ENCODE measurements around the gene MAP3K12. TPM values are rescaled to one million over a fixed set of nuclear protein-coding genes. Genes with fewer than 3 reads are reported as not detected.

MAP3K12 gene
- total and polyA plus RNA-seq, 2 of the 8 experiments (the other 6 are each of a cell fraction or from before 2014, with no cell fraction given) = 23.4 to 42.7 TPM

DNA sequence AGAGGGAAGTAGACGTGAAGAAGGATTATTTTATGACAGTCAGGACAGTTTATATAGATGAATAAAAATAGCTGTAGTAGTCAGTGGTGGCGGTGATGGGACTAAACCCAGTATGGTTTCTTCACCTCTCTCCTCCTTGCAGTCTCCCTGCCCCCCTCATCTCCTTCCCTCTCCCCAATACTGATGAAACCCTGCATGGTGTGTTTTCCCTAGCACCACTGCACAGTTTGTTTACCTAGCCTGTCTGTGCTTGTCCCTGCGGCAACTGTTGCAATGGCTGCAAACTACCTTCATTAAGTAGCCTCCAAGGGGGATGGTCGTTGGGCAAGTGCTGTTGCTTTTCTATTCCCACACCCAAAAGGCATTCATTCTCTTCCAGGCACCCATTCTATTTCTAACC is 32.6 kb downstream of the MAP3K12 start:
- Histone ChIP-seq H2BK15ac (ENCODE audit: low read length) (no peak overlapping the region), H3K4me3 (ENCODE audit: extremely low read depth in 1 of 4, insufficient read depth in 2 of 4, low read depth in 3 of 4, low read length in 4 of 4) (no peak overlapping the region), H3K18ac (ENCODE audit: extremely low read depth, low read length) (no peak overlapping the region), H4K20me1 (replicated peaks in 1 of 2; ENCODE audit: control insufficient read depth in 1 of 2, insufficient read depth in 2 of 2, low read length in 2 of 2) (peaks cover 36 to 43% of the 10 kb centered on the region in 2 experiments), H2BK120ac (replicated peaks; ENCODE audit: low read depth, low read length) (no peak overlapping the region), H4K5ac (ENCODE audit: insufficient read length, low read depth, low read length) (no peak overlapping the region), H2BK20ac (ENCODE audit: low read length) (no peak overlapping the region), H3K4ac (replicated peaks; ENCODE audit: insufficient read length, low read depth, low read length) (no peak overlapping the region), H2BK12ac (ENCODE audit: low read depth, low read length) (no peak overlapping the region), H4K8ac (ENCODE audit: extremely low read depth, insufficient read depth, low read length) (no peak overlapping the region), H2AK5ac (ENCODE audit: low read depth, low read length) (no peak overlapping the region), H2BK5ac (ENCODE audit: low read depth, low read length) (no peak overlapping the region; the same call in 1 of the 2 replicates), H3K4me2 (ENCODE audit: insufficient read depth in 1 of 2, low read depth in 2 of 2, low read length in 2 of 2) (no peak overlapping the region), H3K9me3 (ENCODE audit: insufficient read depth in 2 of 2, low read depth in 1 of 2, low read length in 1 of 2) (no peaks in the 10 kb centered on the region), H3K4me1 (replicated peaks in 1 of 4; ENCODE audit: control insufficient read depth in 3 of 4, insufficient read depth in 4 of 4, low read length in 3 of 4) (peaks cover 0 to 5% (median 0%) of the 10 kb centered on the region in 4 experiments; a peak in 2 of 7 replicates), H3K23me2 (ENCODE audit: low read depth, low read length) (no peaks in the 10 kb centered on the region; the same call in 1 of the 2 replicates), H3K27me3 (replicated peaks in 1 of 4; ENCODE audit: control insufficient read depth in 3 of 4, extremely low read depth in 1 of 4, insufficient read depth in 3 of 4, low read length in 3 of 4) (no peaks in the 10 kb centered on the region), H3K27ac (ENCODE audit: low read depth, low read length) (no peak overlapping the region), H2AFZ (ENCODE audit: low read length) (no peak overlapping the region), H3K9ac (replicated peaks in 1 of 4; ENCODE audit: extremely low read depth in 1 of 4, low read depth in 3 of 4, low read length in 3 of 4) (no peak overlapping the region), H3K79me2 (ENCODE audit: control insufficient read depth in 1 of 2, insufficient read depth in 2 of 2, low read length in 2 of 2) (peaks cover 0 to 64% of the 10 kb centered on the region in 2 experiments; a peak in 2 of 4 replicates), H3K79me1 (ENCODE audit: low read depth, low read length) (peaks cover 7% of the 10 kb centered on the region), H4K91ac (replicated peaks; ENCODE audit: insufficient read length, low read length) (no peak overlapping the region), H3K36me3 (ENCODE audit: control insufficient read depth in 2 of 4, insufficient read depth in 4 of 4, low read length in 3 of 4) (peaks cover 85 to 100% (median 92%) of the 10 kb centered on the region in 4 experiments), H3K14ac (ENCODE audit: insufficient read length) (no peak overlapping the region), H3K56ac (replicated peaks; ENCODE audit: insufficient read length, low read depth, low read length) (no peak overlapping the region), H3K23ac (ENCODE audit: insufficient read length) (no peak overlapping the region)
- CTCF ChIA-PET (ENCODE audit: partially characterized antibody) = interaction anchor here (1.5 to 6.4 kb wide), 2 partner anchors 8 to 36 kb away, joined by 3 to 57 read pairs; no protein-coding TSS in a partner anchor
- DNase-seq (ENCODE audit: low read depth in 1 of 2, low spot score in 2 of 2) = no peak
- no peak for FAIRE-seq
- POLR2A ChIA-PET (ENCODE audit: partially characterized antibody) = interaction anchor here (1.1 to 67.0 kb wide), 3 partner anchors 1 to 40 kb away, joined by 3 to 3397 read pairs (median 3397); partner anchors contain the start of genes MAP3K12, NPFF, PCBP2 and PRR13
- WGBS, 2 experiments (ENCODE audit: extremely low coverage in 1 of 2, insufficient coverage in 1 of 2, insufficient read length in 1 of 2, insufficient replicate concordance in 2 of 2, low coverage in 1 of 2, low lambda C conversion rate in 2 of 2, missing lambda C conversion rate in 1 of 2) = 89% methylated on average over 4 of the region's 4 CpGs; no CpG with 5 or more reads in 1 of the 2 experiments
- TF ChIP-seq GABPA (IDR thresholded peaks at IDR 0.05; ENCODE audit: borderline replicate concordance, insufficient read depth, low read length) = no peak
- peak; percentile 32; the same call in 1 of the 2 replicates for TF ChIP-seq POLR2AphosphoS5 (IDR thresholded peaks at IDR 0.05; ENCODE audit: low read depth, low read length)
